Heart left ventricle (tissue), 13 donors: Measurements from ENCODE around the gene PACSIN1.

ENCODE experiments used
- POLR2A ChIP-seq, 2 donors: fragments of 450-650 bp; IDR thresholded peaks; one replicate each; pipeline ENCODE4 v1.6.1; 2017; ENCODE audit warnings: antibody characterized with exemption in 2 of 2, mild to moderate bottlenecking in 2 of 2, moderate library complexity in 2 of 2
- TF ChIP-seq, protein P1 (sequence below), 12 donors: fragments of 200-600 bp; sonication (generic) in 4 of 12; IDR thresholded peaks; one replicate each; pipeline versions ENCODE4 v1.5.0 to v1.8.0; 2018 to 2022; ENCODE audit warnings: antibody characterized with exemption in 12 of 12, mild to moderate bottlenecking in 5 of 12
- donor health status: ischemic (EF 13 %, LVEDD 7.1; RV severe dilation, severe dysfunction).
- donor health status: DM: no; HTN: yes; CAD: no.
- donor health status: DM: no; HTN: no; CAD: no.
- donor health status: ischemic (EF 25% LVEDD 6.9; RV normal size, moderate dysfunction).
- donor health status: ischemic (EF 25% LVEDD 5.7; RV mildly dilated, moderate dysfunction).
- donor health status: ischemic (EF 35%, LVEDD 5.7; RV mildly dilated, moderate dysfunction).
- donor health status: nonischemic (EF 11% LVEDD 7.7; RV severe dilation, severe dysfunction).
- donor health status: DM: yes; HTN: yes; CAD: no.
- donor health status: PGD.
- donor health status: ischemic (EF 29% LVEDD 5.4; RV normal size, mild dysfunction).
- donor health status: nonischemic (EF 23%, LVEDD 6.1; RV moderate dilation, normal function).

- TF ChIP-seq, protein P1, sequence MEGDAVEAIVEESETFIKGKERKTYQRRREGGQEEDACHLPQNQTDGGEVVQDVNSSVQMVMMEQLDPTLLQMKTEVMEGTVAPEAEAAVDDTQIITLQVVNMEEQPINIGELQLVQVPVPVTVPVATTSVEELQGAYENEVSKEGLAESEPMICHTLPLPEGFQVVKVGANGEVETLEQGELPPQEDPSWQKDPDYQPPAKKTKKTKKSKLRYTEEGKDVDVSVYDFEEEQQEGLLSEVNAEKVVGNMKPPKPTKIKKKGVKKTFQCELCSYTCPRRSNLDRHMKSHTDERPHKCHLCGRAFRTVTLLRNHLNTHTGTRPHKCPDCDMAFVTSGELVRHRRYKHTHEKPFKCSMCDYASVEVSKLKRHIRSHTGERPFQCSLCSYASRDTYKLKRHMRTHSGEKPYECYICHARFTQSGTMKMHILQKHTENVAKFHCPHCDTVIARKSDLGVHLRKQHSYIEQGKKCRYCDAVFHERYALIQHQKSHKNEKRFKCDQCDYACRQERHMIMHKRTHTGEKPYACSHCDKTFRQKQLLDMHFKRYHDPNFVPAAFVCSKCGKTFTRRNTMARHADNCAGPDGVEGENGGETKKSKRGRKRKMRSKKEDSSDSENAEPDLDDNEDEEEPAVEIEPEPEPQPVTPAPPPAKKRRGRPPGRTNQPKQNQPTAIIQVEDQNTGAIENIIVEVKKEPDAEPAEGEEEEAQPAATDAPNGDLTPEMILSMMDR (IDR thresholded peaks at IDR 0.05) = no peak
- TF ChIP-seq POLR2A (IDR thresholded peaks at IDR 0.05) = no peak
These were observed 87.9 kb downstream of the PACSIN1 start for GRCh38 chr6:34553750-34554149.
